Ecto neural progenitor cell (in vitro differentiated cells): ENCODE measurements around the gene DPP9.
"Not testable (repeated sequence)": the region's sequence is repeated elsewhere in the genome, so short reads cannot be mapped to it uniquely, and the experiment has no call there.

Source experiments
- DNase-seq: peaks from one replicate; pipeline ENCODE4 v3.0.0-alpha.2; 2018; ENCODE audit warnings: low spot score

Gene DPP9

DNA sequence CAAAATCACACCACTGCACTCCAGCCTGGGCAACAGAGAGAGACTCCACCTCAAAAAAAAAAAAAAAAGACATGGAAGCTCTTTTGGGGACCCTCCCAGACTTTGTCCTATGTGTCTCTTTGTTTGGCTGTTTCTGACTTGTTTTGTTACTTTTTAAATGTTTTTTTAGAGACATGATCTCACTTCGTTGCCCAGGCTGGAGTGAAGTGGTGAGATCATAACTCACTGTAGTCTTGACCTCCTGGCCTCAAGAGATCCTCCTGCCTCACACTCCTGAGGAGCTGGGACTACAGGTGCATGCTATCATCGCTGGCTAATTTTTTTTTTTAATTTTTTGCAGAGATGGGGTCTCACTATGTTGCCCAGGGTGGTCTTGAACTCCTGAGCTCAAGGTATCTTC lies 16.4 kb upstream of the DPP9 start:
- DNase-seq = no peak

- DNase-seq = no peak
These were observed 15.1 kb upstream of the DPP9 start for GRCh38 chr19:4738734-4739133.

DNA sequence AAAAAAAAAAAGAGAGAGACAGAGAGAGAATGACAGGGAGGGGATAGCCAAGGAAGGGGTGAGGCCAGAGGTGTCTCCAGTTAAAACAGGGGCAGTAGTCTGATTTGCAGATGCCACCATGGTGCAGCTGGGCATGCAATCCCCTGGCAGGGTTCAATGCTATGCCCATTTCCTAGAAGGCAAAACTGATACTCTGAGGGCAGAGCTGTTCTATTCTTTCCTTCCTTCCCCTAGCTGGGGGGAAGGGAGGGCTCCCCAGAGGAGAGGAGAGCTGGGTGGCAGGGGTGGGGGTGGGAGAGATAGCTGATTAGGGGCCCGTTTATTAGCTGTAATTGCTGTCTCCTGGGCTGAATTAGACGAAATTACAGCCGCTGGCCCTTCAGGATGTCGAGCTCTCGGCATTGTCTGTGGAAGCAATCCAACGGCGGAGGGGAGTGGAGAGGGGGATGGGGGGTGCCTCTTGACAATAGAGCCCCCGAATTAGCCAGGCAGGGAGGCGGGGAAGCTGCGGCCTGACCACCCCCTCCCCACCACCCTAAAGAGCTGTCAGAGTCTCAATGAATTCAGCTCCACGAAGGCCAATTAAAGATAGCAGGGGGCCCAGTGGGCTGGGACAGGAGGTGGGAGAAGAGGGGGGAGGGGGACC lies 14.4 kb upstream of the DPP9 start:
- DNase-seq = no peak

- no peak for DNase-seq
These were observed 10.2 kb upstream of the DPP9 start for GRCh38 chr19:4733755-4734345.

DNA sequence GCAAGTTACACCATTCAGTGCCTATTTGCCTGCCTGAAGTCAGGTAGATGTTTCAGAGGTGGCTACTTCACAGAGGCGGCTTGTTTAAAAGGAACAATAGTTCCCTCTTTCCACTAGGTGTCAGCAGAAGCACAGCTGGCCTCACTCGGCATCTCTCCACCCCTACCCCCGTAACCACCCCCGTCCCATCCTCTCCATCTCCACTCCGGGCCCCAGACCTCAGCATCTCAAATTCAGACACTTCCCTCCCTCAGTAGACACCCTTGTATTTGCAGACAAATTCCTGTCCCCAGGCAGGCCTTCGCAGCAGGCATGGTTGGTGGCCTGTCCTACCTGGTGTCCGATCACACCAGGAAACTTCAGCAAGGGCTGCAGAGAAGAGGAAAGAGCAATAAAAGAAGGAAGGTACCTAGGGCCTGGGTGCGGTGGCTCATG lies 9.1 kb upstream of the DPP9 start:
- peak; percentile 75 for DNase-seq

- peak; percentile 57 for DNase-seq
These were observed 7.1 kb upstream of the DPP9 start for GRCh38 chr19:4730740-4731171.

DNA sequence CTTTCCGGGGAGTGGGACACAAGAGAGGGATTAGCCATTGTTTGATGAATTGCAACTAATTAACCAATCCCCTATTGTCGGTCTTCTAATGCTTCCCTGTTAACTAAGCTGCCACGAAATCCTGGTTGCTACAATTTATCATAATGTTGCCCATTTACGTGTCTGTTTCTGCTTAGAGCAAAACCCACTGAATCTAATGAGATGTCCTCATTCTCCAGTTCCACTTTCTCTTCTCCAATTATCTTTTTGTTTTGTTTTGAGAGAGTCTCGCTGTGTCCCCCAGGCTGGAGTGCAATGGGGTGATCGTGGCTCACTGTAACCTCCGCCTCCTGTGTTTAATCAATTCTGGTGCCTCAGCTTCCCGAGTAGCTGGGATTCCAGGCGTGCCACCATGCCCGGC lies 5.2 kb upstream of the DPP9 start:
- DNase-seq = no peak

GRCh38 chr19:4722671-4723594 lies 709 bp downstream of the DPP9 start:
- no peak for DNase-seq

DNA sequence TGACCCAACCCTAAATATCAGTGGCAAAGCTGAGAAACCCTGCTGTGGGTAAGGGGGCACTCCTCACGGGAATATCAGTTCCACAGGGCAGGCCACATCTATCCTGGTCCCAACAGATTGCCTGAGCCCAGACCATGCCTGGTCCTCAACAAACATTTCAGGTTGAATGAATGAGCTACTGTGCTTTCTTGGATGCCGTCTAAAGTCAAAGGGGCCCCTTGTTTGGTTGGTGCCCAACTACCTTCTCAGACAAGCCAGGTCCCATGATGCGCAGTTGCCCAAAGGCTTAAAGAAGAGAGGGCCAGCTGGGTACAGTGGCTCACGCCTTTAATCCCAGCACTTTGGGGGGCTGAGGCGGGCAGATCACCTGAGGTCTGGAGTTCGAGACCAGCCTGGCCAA lies 2.4 kb downstream of the DPP9 start:
- no peak for DNase-seq

GRCh38 chr19:4720037-4720700 lies 3.5 kb downstream of the DPP9 start:
- DNase-seq = no peak

GRCh38 chr19:4719499-4719866 lies 4.2 kb downstream of the DPP9 start:
- DNase-seq = no peak

GRCh38 chr19:4717966-4718701 lies 5.5 kb downstream of the DPP9 start:
- DNase-seq = no peak

- no peak for DNase-seq
These were observed 6.3 kb downstream of the DPP9 start for GRCh38 chr19:4717191-4717965.

DNA sequence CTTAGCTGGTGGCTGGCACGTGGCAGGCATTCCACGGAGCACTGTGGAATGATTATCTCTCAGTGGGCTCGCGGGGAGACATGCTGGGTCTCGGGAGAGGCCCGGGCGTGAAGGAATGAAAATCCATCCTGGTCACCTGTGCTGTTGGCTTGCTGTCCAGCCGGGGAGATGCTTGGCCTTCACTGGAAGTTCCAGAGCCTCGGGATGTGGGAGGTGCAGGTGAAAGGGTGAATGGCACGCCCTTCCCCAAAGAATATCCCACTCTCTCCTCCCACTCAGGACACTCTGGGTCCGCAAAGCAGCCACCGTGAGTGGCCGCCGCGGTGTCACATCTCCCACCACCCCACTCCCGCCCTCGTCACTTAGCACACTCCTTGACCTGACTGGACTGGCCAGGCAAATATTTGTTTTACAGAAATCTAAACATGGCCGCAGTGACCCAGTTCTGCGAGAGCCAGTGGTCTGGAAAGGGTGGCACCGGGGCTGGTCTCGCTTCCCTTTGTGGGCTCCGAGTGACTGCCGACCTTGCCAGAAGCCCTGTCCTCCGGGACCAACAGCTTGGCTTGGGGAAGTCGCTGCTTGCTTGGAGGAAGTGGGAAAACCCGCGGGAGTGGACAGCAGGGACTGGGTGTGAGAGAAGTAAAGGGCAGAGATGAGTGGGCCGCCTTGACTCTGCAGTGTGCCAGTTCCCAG lies 8.0 kb downstream of the DPP9 start:
- DNase-seq = no peak

DNA sequence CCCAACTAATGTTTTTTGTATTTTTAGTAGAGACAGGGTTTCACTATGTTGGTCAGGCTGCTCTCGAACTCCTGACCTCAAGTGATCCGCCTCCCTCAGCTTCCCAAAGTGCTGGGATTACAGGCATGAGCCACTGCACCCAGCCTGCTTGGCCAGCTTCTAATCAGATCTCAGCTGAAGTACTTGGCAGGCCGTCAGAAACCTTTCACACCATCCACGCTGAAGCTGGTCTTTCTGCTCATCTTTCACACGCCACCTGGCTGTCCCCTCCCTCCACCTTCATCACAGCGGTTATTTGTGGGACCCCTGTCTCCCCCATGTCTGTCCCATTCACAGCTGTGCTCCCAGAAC lies 8.5 kb downstream of the DPP9 start:
- not testable (repeated sequence) for DNase-seq

- DNase-seq = no peak
These were observed 9.6 kb downstream of the DPP9 start for GRCh38 chr19:4714016-4714415.

DNA sequence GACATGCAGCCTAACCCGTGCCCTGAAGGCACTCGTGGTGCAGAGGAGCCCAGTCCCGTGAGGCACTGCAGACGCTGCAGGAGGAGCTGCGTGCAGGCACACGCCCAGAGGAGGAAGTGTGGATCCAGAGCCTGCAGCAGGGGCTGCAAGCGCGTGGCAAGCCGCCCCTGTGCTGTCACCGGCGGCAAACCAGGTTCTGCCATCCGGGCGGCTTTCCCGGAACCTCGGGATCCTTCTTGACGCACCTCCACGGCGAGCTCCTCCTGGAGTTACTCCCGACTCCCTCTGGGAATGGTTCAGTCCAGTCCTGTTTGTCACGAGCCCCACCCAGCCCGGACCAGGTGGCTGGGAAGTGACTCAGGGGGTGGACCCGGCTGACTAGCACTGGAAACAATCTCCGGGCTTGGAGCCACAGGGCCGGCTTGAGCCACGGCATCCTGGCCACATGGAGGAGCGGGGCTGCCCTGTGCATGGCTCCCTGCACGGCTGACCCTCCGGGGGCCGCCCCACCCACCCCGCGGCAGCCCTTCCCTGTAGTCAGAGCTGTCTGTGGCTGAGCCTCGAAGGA lies 10.2 kb downstream of the DPP9 start:
- no peak for DNase-seq

- no peak for DNase-seq
These were observed 10.9 kb downstream of the DPP9 start for GRCh38 chr19:4712771-4713170.

DNA sequence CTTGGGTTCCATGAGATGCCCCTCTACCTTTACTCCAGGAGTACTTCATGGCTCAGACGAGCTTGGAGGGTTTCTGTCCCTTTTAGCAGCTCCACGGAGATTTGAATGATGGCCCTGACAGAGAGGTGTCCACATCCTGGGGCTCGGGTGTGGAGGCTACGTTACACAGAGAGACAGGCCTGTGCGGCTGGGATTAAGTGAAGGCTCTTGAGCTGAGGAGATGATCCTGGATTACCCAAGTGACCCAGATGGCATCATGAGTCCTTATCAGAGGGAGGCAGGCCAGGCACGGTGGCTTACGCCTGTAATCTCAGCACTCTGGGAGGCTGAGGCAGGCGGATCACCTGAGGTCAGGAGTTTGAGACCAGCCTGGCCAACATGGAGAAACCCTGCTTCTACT lies 12.4 kb downstream of the DPP9 start:
- no peak for DNase-seq

GRCh38 chr19:4710281-4710600 lies 13.4 kb downstream of the DPP9 start:
- no peak for DNase-seq
